ENCODE data around the gene LPIN1.

DNA sequence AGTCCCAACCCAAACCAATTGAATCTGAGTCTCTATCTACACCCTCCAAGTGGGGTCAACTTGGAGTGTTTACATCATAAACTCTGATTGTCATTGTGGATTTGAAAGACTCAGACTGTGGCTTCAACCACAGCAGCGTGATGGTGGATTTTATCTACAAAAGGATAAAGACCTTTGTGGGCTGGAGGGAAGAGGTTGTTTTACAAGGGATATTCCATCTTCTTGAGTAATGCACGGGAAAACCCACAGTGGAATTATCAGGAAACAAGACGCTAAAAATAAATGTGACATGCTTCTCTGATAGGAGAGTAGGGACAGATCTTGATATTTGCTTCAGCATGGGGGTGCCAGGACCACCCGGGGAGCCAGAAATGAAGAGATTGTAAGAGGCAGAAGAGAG is 93.5 kb downstream of the LPIN1 start:
- TF ChIP-seq POLR2AphosphoS5 (IDR thresholded peaks at IDR 0.05; ENCODE audit: low read depth, low read length) (no peak), SIN3A (IDR thresholded peaks at IDR 0.05; ENCODE audit: borderline replicate concordance, insufficient read depth, low read length) (no peak)
- TF ChIP-seq, protein P1, sequence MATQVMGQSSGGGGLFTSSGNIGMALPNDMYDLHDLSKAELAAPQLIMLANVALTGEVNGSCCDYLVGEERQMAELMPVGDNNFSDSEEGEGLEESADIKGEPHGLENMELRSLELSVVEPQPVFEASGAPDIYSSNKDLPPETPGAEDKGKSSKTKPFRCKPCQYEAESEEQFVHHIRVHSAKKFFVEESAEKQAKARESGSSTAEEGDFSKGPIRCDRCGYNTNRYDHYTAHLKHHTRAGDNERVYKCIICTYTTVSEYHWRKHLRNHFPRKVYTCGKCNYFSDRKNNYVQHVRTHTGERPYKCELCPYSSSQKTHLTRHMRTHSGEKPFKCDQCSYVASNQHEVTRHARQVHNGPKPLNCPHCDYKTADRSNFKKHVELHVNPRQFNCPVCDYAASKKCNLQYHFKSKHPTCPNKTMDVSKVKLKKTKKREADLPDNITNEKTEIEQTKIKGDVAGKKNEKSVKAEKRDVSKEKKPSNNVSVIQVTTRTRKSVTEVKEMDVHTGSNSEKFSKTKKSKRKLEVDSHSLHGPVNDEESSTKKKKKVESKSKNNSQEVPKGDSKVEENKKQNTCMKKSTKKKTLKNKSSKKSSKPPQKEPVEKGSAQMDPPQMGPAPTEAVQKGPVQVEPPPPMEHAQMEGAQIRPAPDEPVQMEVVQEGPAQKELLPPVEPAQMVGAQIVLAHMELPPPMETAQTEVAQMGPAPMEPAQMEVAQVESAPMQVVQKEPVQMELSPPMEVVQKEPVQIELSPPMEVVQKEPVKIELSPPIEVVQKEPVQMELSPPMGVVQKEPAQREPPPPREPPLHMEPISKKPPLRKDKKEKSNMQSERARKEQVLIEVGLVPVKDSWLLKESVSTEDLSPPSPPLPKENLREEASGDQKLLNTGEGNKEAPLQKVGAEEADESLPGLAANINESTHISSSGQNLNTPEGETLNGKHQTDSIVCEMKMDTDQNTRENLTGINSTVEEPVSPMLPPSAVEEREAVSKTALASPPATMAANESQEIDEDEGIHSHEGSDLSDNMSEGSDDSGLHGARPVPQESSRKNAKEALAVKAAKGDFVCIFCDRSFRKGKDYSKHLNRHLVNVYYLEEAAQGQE (IDR thresholded peaks at IDR 0.05; ENCODE audit: insufficient read depth in 1 of 2, low read depth in 2 of 2, low read length in 2 of 2) = no peak
